H9 (cell line): Measurements from ENCODE around the gene INSR. TPM values are rescaled to one million over a fixed set of nuclear protein-coding genes. Genes with fewer than 3 reads are reported as not detected.

Source experiments
- DNase-seq: peaks from one replicate; pipeline ENCODE4 v3.0.0-alpha.2; 2017
- H2AFZ ChIP-seq: one replicate; pipeline ENCODE4 v1.6.1; 2013; ENCODE audit warnings: mild to moderate bottlenecking, low read length, control low read depth, moderate library complexity
- H2AK5ac ChIP-seq: 2 replicates; pipeline ENCODE4 v1.6.1; 2013; ENCODE audit warnings: low read length, control low read depth, mixed read lengths; ENCODE audit not compliant: insufficient read length
- H2BK120ac ChIP-seq: one replicate; pipeline ENCODE4 v1.6.1; 2013; ENCODE audit warnings: low read depth, mild to moderate bottlenecking, low read length, control low read depth, inconsistent platforms; ENCODE audit not compliant: poor library complexity, severe bottlenecking
- H2BK12ac ChIP-seq: 2 replicates; pipeline ENCODE4 v1.6.1; 2013; ENCODE audit warnings: low read length, control low read depth, mixed read lengths, low read depth; ENCODE audit not compliant: insufficient read length
- H2BK15ac ChIP-seq: 2 replicates; pipeline ENCODE4 v1.6.1; 2013; ENCODE audit warnings: low read depth, low read length, control low read depth
- H2BK20ac ChIP-seq: one replicate; pipeline ENCODE4 v1.6.1; 2013; ENCODE audit warnings: low read depth, mild to moderate bottlenecking, low read length, control low read depth, inconsistent platforms; ENCODE audit not compliant: poor library complexity, severe bottlenecking
- H2BK5ac ChIP-seq: 2 replicates; pipeline ENCODE4 v1.6.1; 2013; ENCODE audit warnings: low read length, control low read depth, mixed read lengths; ENCODE audit not compliant: insufficient read length
- H3K14ac ChIP-seq: 2 replicates; pipeline ENCODE4 v1.6.1; 2013; ENCODE audit warnings: low read length, control low read depth; ENCODE audit not compliant: insufficient read depth
- H3K18ac ChIP-seq: 2 replicates; pipeline ENCODE4 v1.6.1; 2013; ENCODE audit warnings: low read depth, mild to moderate bottlenecking, mixed read lengths, low read length, control low read depth; ENCODE audit not compliant: insufficient read length
- H3K23ac ChIP-seq: 2 replicates; pipeline ENCODE4 v1.6.1; 2013; ENCODE audit warnings: low read length, control low read depth, mixed read lengths, low read depth; ENCODE audit not compliant: insufficient read length
- H3K23me2 ChIP-seq: 2 replicates; pipeline ENCODE4 v1.6.1; 2013; ENCODE audit warnings: low read depth, mild to moderate bottlenecking, mixed read lengths, low read length, control low read depth; ENCODE audit not compliant: insufficient read length, poor library complexity, severe bottlenecking
- H3K27ac ChIP-seq: 2 replicates; pipeline ENCODE4 v1.5.1; 2013; ENCODE audit warnings: low read length, control low read depth, mixed read lengths, low read depth; ENCODE audit not compliant: insufficient read length
- H3K27me3 ChIP-seq: 2 replicates; pipeline ENCODE4 v1.6.1; 2013; ENCODE audit warnings: low read length, control low read depth, inconsistent platforms; ENCODE audit not compliant: insufficient read depth
- H3K4ac ChIP-seq: 2 replicates; pipeline ENCODE4 v1.6.1; 2013; ENCODE audit warnings: low read depth, mild to moderate bottlenecking, control low read depth, inconsistent platforms, low read length, moderate library complexity
- H3K4me1 ChIP-seq: 2 replicates; pipeline ENCODE4 v1.6.1; 2013; ENCODE audit warnings: low read length, control low read depth, inconsistent platforms; ENCODE audit not compliant: insufficient read depth
- H3K4me2 ChIP-seq: 2 replicates; pipeline ENCODE4 v1.6.1; 2013; ENCODE audit warnings: low read length, control low read depth, mixed read lengths; ENCODE audit not compliant: insufficient read length, insufficient read depth
- H3K56ac ChIP-seq: 2 replicates; pipeline ENCODE4 v1.6.1; 2013; ENCODE audit warnings: low read depth, mild to moderate bottlenecking, mixed read lengths, low read length, control low read depth; ENCODE audit not compliant: insufficient read length
- H3K79me1 ChIP-seq: 2 replicates; pipeline ENCODE4 v1.6.1; 2013; ENCODE audit warnings: low read depth, mild to moderate bottlenecking, moderate library complexity, low read length, control low read depth, inconsistent platforms; ENCODE audit not compliant: insufficient read depth, poor library complexity, severe bottlenecking
- H3K79me2 ChIP-seq: 2 replicates; pipeline ENCODE4 v1.6.1; 2013; ENCODE audit warnings: low read length, control low read depth, inconsistent platforms; ENCODE audit not compliant: insufficient read depth
- H3K9ac ChIP-seq: 2 replicates; pipeline ENCODE4 v1.6.1; 2013; ENCODE audit warnings: low read length, control low read depth, mixed read lengths; ENCODE audit not compliant: insufficient read length; ENCODE audit errors: extremely low read depth
- H3K9me3 ChIP-seq: one replicate; pipeline ENCODE4 v1.6.1; 2013; ENCODE audit warnings: low read depth, low read length, inconsistent platforms; ENCODE audit not compliant: control insufficient read depth
- H3T11ph ChIP-seq: one replicate; pipeline ENCODE4 v1.6.1; 2013; ENCODE audit warnings: mild to moderate bottlenecking, low read length, control low read depth, inconsistent platforms
- H4K20me1 ChIP-seq: one replicate; pipeline ENCODE4 v1.6.1; 2013; ENCODE audit not compliant: control insufficient read depth, insufficient read length, insufficient read depth
- H4K5ac ChIP-seq: 2 replicates; pipeline ENCODE4 v1.6.1; 2013; ENCODE audit warnings: low read depth, mild to moderate bottlenecking, mixed read lengths, low read length, control low read depth; ENCODE audit not compliant: insufficient read length
- H4K8ac ChIP-seq: replicated peaks from 2 replicates; pipeline ENCODE4 v1.6.1; 2013; ENCODE audit warnings: low read length, control low read depth, mixed read lengths, low read depth; ENCODE audit not compliant: insufficient read length
- H4K91ac ChIP-seq: 2 replicates; pipeline ENCODE4 v1.6.1; 2013; ENCODE audit warnings: low read depth, mild to moderate bottlenecking, moderate library complexity, mixed read lengths, low read length, control low read depth; ENCODE audit not compliant: insufficient read length
- H3K27ac Mint-ChIP-seq, 3 experiments: 2 replicates in 2 of 3; 3 replicates in 1 of 3; pipeline ENCODE4 v1.8.0; 2020 to 2021; ENCODE audit warnings: mixed read lengths in 3 of 3, mild to moderate bottlenecking in 1 of 3, moderate library complexity in 1 of 3
- H3K27me3 Mint-ChIP-seq: 2 replicates; pipeline ENCODE4 v1.8.0; 2021; ENCODE audit warnings: low read depth, mild to moderate bottlenecking, moderate library complexity, mixed read lengths
- H3K36me3 Mint-ChIP-seq, 3 experiments: 2 replicates in 2 of 3; 3 replicates in 1 of 3; pipeline ENCODE4 v1.8.0; 2020 to 2021; ENCODE audit warnings: low read depth in 3 of 3, mixed read lengths in 3 of 3; ENCODE audit not compliant: insufficient read depth in 1 of 3
- H3K4me1 Mint-ChIP-seq, 2 experiments: 2 replicates each; pipeline ENCODE4 v1.8.0; 2020; ENCODE audit warnings: mixed read lengths in 2 of 2
- H3K4me3 Mint-ChIP-seq, 2 experiments: 2 replicates in 1 of 2; 3 replicates in 1 of 2; pipeline ENCODE4 v1.8.0; 2020 to 2021; ENCODE audit warnings: mild to moderate bottlenecking in 2 of 2, mixed read lengths in 2 of 2, moderate library complexity in 1 of 2
- H3K9me3 Mint-ChIP-seq, 2 experiments: 2 replicates in 1 of 2; 3 replicates in 1 of 2; pipeline ENCODE4 v1.8.0; 2020; ENCODE audit warnings: mild to moderate bottlenecking in 2 of 2, mixed read lengths in 2 of 2, moderate library complexity in 1 of 2
- CTCF ChIP-seq: fragments of 200-600 bp; sonication (generic); conservative IDR thresholded peaks from 3 replicates; pipeline ENCODE4 v1.8.0; 2021; ENCODE audit warnings: antibody characterized with exemption, mild to moderate bottlenecking
- WGBS: extraction: QIAGEN DNeasy Blood & Tissue Kit; methylation state at CpG from one replicate; pipeline ENCODE4 v1.1.7; 2013; ENCODE audit warnings: missing lambda C conversion rate, low lambda C conversion rate, mixed read lengths; ENCODE audit not compliant: insufficient read length; ENCODE audit errors: extremely low coverage; 5-methylcytosine and 5-hydroxymethylcytosine counted together
- total RNA-seq: library from RNA; stranded (reverse); gene quantifications from 2 replicates; pipeline ENCODE4 v1.2.1, GENCODE V29; 2021

The INSR gene
- total RNA-seq, 1 experiment from 2014 or later: 39.8 TPM

GRCh38 chr19:7152568-7152967 lies 141.6 kb downstream of the INSR start:
- Histone ChIP-seq H3K23me2 (no peaks in the 10 kb centered on the region), H2AK5ac (no peak overlapping the region), H2BK12ac (no peak overlapping the region), H3K27ac (no peak overlapping the region), H2BK120ac (no peak overlapping the region), H3K56ac (no peak overlapping the region), H3K14ac (no peak overlapping the region), H4K8ac (no peak overlapping the region), H3K79me1 (no peaks in the 10 kb centered on the region), H3K4ac (no peak overlapping the region), H3K9ac (no peak overlapping the region), H4K20me1 (peaks cover 3% of the 10 kb centered on the region), H2BK15ac (no peak overlapping the region), H4K91ac (no peak overlapping the region), H3K23ac (no peak overlapping the region), H3K4me1 (no peaks in the 10 kb centered on the region), H3K9me3 (no peaks in the 10 kb centered on the region), H3K79me2 (no peaks in the 10 kb centered on the region), H3K18ac (no peak overlapping the region), H3T11ph (no peak overlapping the region), H2AFZ (no peak overlapping the region), H2BK20ac (no peak overlapping the region), H2BK5ac (no peak overlapping the region), H3K4me2 (no peak overlapping the region), H4K5ac (no peak overlapping the region), H3K27me3 (no peaks in the 10 kb centered on the region)
- Mint-ChIP-seq H3K4me3 (no peak overlapping the region), H3K9me3 (no peaks in the 10 kb centered on the region; a peak in 1 of 5 replicates), H3K27ac (peak overlapping the region in 2 of 3 experiments; percentile 1 to 73; a peak in 3 of 7 replicates), H3K4me1 (no peaks in the 10 kb centered on the region), H3K27me3 (no peaks in the 10 kb centered on the region; the same call in 1 of the 2 replicates), H3K36me3 (peaks cover 6 to 23% (median 16%) of the 10 kb centered on the region in 3 experiments; a peak in 6 of 7 replicates)
- TF ChIP-seq CTCF: no peak
- peak; percentile 32 for DNase-seq
- no CpG with 5 or more reads among the region's 13 CpGs for WGBS
